MCF 10A (cell line): ENCODE data around the gene MARVELD1. TPM values are rescaled to one million over a fixed set of nuclear protein-coding genes. Genes with fewer than 3 reads are reported as not detected.

Source experiments
- BruUV-seq: library from RNA; stranded (reverse); fragments of 400-500 nt; replicated peaks from 2 replicates; lab custom pipeline; 2021; lab: Mats Ljungman, UMichigan
- CTCF ChIA-PET: fragments of 300-600 bp; sonication (Branson Sonifier 250); formaldehyde crosslinking; extraction: SDS; loops from one replicate; lab custom pipeline; 2021; ENCODE audit warnings: antibody characterized with exemption, inconsistent platforms; lab: Yijun Ruan, JAX
- POLR2A ChIA-PET: fragments of 300-600, 350-650 bp; sonication (Branson Sonifier 250); formaldehyde crosslinking; extraction: SDS; loops from one replicate; lab custom pipeline; 2020; ENCODE audit warnings: antibody characterized with exemption, inconsistent platforms; lab: Yijun Ruan, JAX
- DNase-seq: peaks from one replicate; pipeline ENCODE4 v3.0.0-alpha.2; 2018; ENCODE audit not compliant: unreplicated experiment
- H3K27ac Mint-ChIP-seq: one replicate; pipeline ENCODE4 v1.8.0; 2022; ENCODE audit warnings: mild to moderate bottlenecking, low read depth, mixed read lengths; ENCODE audit not compliant: unreplicated experiment
- H3K27me3 Mint-ChIP-seq: one replicate; pipeline ENCODE4 v1.8.0; 2022; ENCODE audit warnings: mixed read lengths; ENCODE audit not compliant: insufficient read depth, unreplicated experiment
- H3K36me3 Mint-ChIP-seq: one replicate; pipeline ENCODE4 v1.8.0; 2022; ENCODE audit warnings: mild to moderate bottlenecking, moderate library complexity, mixed read lengths; ENCODE audit not compliant: insufficient read depth, unreplicated experiment
- H3K4me1 Mint-ChIP-seq: one replicate; pipeline ENCODE4 v1.8.0; 2022; ENCODE audit warnings: mixed read lengths; ENCODE audit not compliant: insufficient read depth, unreplicated experiment
- H3K4me3 Mint-ChIP-seq: one replicate; pipeline ENCODE4 v1.8.0; 2022; ENCODE audit warnings: mild to moderate bottlenecking, moderate library complexity, mixed read lengths; ENCODE audit not compliant: unreplicated experiment
- H3K9me3 Mint-ChIP-seq: one replicate; pipeline ENCODE4 v1.8.0; 2022; ENCODE audit warnings: mixed read lengths; ENCODE audit not compliant: unreplicated experiment
- intact Hi-C: fragments of 100-400 bp; cut with micrococcal nuclease; formaldehyde crosslinking; loops from 2 replicates; pipeline ENCODE4 v1.14.1; 2022
- total RNA-seq: library from RNA; stranded (reverse); gene quantifications from 2 replicates; pipeline ENCODE4 v1.2.3, GENCODE V29; 2022
- TF ChIP-seq, protein P1 (sequence below): fragments of 200-600 bp; IDR thresholded peaks from one replicate; pipeline ENCODE4 v1.8.0; 2022; ENCODE audit warnings: antibody characterized with exemption, mild to moderate bottlenecking; ENCODE audit not compliant: unreplicated experiment

MARVELD1 gene
- total RNA-seq, 1 experiment from 2014 or later, result 54.9 TPM

DNA sequence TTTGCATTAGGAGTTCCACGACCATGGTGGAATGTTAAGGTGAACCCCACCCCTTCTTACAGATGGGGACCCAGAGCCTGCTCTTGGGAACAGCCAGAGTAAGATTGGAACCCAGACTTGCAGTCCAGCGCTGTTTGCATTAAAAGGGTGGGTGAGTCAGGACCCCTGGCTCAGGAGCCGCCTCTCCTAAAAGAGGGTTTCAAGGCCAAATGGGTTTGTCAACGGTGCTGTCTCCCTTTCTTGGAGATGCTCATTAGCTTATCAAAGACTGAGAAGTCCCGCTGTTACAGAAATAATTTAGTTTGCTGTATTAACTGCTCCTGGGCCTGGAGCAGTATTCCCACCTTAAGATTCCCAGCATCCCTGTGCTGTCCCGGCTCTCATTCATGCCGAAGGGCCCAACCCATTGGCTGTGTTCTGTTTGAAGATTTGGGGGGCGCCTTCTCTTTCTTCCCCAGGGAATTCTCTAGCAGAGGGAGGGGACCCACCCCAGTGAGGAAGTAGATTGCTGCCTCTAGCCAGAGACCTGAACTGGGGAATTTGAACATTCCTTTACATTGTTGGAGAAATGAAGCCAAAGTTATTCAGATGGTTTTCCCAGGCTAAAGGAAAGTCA, 1.8 kb downstream of the MARVELD1 start:
- TSS peak; percentile 49 for BruUV-seq
- TF ChIP-seq, protein P1, sequence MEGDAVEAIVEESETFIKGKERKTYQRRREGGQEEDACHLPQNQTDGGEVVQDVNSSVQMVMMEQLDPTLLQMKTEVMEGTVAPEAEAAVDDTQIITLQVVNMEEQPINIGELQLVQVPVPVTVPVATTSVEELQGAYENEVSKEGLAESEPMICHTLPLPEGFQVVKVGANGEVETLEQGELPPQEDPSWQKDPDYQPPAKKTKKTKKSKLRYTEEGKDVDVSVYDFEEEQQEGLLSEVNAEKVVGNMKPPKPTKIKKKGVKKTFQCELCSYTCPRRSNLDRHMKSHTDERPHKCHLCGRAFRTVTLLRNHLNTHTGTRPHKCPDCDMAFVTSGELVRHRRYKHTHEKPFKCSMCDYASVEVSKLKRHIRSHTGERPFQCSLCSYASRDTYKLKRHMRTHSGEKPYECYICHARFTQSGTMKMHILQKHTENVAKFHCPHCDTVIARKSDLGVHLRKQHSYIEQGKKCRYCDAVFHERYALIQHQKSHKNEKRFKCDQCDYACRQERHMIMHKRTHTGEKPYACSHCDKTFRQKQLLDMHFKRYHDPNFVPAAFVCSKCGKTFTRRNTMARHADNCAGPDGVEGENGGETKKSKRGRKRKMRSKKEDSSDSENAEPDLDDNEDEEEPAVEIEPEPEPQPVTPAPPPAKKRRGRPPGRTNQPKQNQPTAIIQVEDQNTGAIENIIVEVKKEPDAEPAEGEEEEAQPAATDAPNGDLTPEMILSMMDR, result no peak
- Mint-ChIP-seq H3K27me3 (no peaks in the 10 kb centered on the region), H3K36me3 (peaks cover 34% of the 10 kb centered on the region), H3K9me3 (no peaks in the 10 kb centered on the region), H3K27ac (peak overlapping the region; percentile 92), H3K4me3 (peak overlapping the region; percentile 97), H3K4me1 (peaks cover 60% of the 10 kb centered on the region)
- no peak for DNase-seq
- ChIA-PET CTCF (interaction anchor here (0.7 to 21.1 kb wide), 5 partner anchors 12 to 33 kb away, joined by 4 to 847 read pairs (median 5); partner anchors contain the start of genes AVPI1 and ZFYVE27), POLR2A (interaction anchor here (0.6 to 20.1 kb wide), 12 partner anchors 13 to 1944 kb away, joined by 3 to 915 read pairs (median 4); partner anchors contain the start of genes AVPI1, ENTPD7, PI4K2A and SLC25A28)
- intact Hi-C loops, result no loop called here

DNA sequence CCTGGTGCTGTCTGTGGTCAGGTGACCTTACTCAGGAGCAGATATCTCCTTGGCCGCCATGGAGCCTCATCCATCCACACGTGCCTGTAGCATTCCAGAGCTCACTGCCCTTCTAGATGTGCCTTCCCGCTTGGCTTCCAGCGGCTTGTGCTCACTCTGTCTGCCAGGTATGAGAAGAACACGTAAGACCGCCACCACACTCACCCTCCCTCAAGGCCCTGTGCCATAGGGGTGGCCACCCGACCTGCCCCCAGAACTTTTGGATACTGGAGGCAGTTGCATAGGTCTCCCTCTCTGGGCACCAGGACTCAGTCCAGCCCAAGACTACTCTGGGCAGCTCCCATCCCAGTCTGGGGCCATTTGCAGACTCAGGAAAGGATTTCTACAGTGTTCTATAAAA, 4.1 kb downstream of the MARVELD1 start:
- DNase-seq, result no peak
- Mint-ChIP-seq H3K4me3 (peak overlapping the region; percentile 70), H3K27me3 (no peaks in the 10 kb centered on the region), H3K36me3 (peaks cover 36% of the 10 kb centered on the region), H3K27ac (peak overlapping the region; percentile 97), H3K9me3 (no peaks in the 10 kb centered on the region), H3K4me1 (peaks cover 62% of the 10 kb centered on the region)
- ChIA-PET CTCF (interaction anchor here (0.7 to 21.1 kb wide), 7 partner anchors 9 to 75 kb away, joined by 4 to 847 read pairs (median 11); partner anchors contain the start of genes AVPI1 and ZFYVE27), POLR2A (interaction anchor here (0.6 to 20.1 kb wide), 5 partner anchors 12 to 928 kb away, joined by 3 to 915 read pairs (median 12); partner anchors contain the start of genes AVPI1, PI4K2A and ZFYVE27)
- intact Hi-C loops, result no loop called here
- no TSS peak for BruUV-seq
- TF ChIP-seq, protein P1, result no peak

DNA sequence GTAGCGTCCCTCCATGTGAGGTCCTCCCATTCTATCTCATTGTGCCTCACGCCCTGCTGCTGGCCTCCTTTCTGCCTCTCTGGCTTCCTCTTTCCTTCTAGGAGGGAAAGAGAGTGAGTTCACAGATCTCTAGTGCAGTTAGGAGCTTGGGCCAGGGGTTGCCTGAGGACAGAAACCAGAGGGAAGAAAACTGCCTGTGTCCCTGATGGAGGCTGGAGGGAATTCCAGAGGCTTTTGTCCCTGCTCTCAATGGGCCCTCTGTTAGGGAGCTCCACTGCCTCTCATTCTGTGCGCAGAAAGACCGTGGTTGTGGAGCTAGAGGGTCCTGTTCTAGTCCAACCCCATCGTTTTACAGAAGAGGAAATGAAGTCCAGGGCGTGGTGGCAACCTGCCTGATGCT, 4.6 kb downstream of the MARVELD1 start:
- H3K9me3 Mint-ChIP-seq, result no peaks in the 10 kb centered on the region
- peak overlapping the region; percentile 70 for H3K4me3 Mint-ChIP-seq
- peaks cover 57% of the 10 kb centered on the region for H3K4me1 Mint-ChIP-seq
- BruUV-seq, result TSS peak; percentile 81
- H3K27ac Mint-ChIP-seq, result peak overlapping the region; percentile 97
- intact Hi-C loops, result no loop called here
- DNase-seq, result no peak
- CTCF ChIA-PET, result interaction anchor here (0.6 to 21.1 kb wide), 5 partner anchors 9 to 1913 kb away, joined by 3 to 847 read pairs (median 11); partner anchors contain the start of genes AVPI1 and ZFYVE27
- TF ChIP-seq, protein P1, result no peak
- POLR2A ChIA-PET, result interaction anchor here (0.6 to 20.1 kb wide), 11 partner anchors 10 to 434 kb away, joined by 3 to 915 read pairs (median 5); partner anchors contain the start of genes AVPI1 and ZFYVE27
- H3K36me3 Mint-ChIP-seq, result peaks cover 36% of the 10 kb centered on the region
- no peaks in the 10 kb centered on the region for H3K27me3 Mint-ChIP-seq

DNA sequence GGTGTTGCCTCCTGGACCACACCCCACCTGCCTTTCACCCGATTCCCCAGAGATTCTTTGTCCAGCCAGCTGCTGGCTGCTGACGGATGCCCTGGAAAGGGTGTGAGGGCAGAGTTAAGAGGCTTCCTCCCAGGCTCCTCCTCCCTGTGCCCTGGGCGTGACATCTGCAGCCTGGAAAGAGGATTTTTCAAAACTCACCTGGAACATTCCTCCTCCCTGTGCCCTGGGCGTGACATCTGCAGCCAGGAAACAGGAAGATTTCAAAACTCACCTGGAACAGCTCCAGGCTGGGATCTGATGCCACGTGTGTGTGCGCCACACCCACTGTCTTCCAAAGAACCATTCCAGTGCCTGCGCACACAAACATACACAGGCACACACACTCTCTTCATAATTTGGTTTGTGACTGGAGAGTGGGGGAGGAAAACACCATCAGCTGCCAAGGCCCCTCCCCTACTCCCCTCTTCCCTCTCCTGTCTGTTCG, 5.2 kb downstream of the MARVELD1 start:
- BruUV-seq, result no TSS peak
- peaks cover 36% of the 10 kb centered on the region for H3K36me3 Mint-ChIP-seq
- intact Hi-C loops, result no loop called here
- TF ChIP-seq, protein P1, result no peak
- peak; percentile 100 for DNase-seq
- no peaks in the 10 kb centered on the region for H3K9me3 Mint-ChIP-seq
- CTCF ChIA-PET, result interaction anchor here (0.6 to 21.1 kb wide), 6 partner anchors 10 to 1913 kb away, joined by 3 to 847 read pairs (median 8); partner anchors contain the start of genes AVPI1 and ZFYVE27
- POLR2A ChIA-PET, result interaction anchor here (0.6 to 20.1 kb wide), 13 partner anchors 10 to 435 kb away, joined by 3 to 915 read pairs (median 4); partner anchors contain the start of genes AVPI1 and ZFYVE27
- H3K27me3 Mint-ChIP-seq, result no peaks in the 10 kb centered on the region
- peaks cover 57% of the 10 kb centered on the region for H3K4me1 Mint-ChIP-seq
- H3K4me3 Mint-ChIP-seq, result peak overlapping the region; percentile 70
- peak overlapping the region; percentile 97 for H3K27ac Mint-ChIP-seq
